HG03442 (cell line): ENCODE measurements around the gene RPP25L.

Experiments
- ATAC-seq: cut with Tn5 transposase; IDR thresholded peaks from one replicate; pipeline ENCODE4 v1.9.1; 2021; ENCODE audit warnings: mild to moderate bottlenecking, moderate library complexity; ENCODE audit not compliant: unreplicated experiment

RPP25L gene

GRCh38 chr9:34612788-34613390 lies 992 bp upstream of the RPP25L start:
- no peak for ATAC-seq

DNA sequence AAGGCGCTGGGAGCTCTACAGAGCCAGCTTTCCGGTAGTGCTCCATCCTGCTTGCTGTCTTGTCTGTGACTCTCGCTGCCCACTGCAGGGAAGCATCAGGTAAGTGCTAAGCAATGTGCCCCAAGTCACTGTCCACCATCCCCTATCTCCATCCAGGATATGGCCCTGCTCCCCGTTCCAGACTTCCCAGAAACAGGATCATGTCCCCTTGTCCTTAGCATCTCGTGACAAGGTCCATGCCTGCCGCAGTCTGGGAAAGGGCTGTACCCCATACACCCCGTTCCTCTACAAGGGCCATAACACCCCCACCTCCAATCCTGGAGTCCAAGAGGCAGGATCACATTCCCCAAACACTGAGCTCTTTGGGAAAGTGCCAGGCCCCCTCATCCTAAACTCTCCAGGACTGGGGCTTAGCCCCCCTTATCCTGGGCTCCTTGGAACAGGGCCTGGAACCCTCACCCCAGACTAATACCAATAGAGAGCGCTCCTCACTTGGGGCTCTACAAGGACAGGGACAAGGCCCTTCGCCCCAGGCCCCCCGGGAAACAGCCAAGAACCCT lies 566 bp downstream of the RPP25L start:
- peak; percentile 5 for ATAC-seq

DNA sequence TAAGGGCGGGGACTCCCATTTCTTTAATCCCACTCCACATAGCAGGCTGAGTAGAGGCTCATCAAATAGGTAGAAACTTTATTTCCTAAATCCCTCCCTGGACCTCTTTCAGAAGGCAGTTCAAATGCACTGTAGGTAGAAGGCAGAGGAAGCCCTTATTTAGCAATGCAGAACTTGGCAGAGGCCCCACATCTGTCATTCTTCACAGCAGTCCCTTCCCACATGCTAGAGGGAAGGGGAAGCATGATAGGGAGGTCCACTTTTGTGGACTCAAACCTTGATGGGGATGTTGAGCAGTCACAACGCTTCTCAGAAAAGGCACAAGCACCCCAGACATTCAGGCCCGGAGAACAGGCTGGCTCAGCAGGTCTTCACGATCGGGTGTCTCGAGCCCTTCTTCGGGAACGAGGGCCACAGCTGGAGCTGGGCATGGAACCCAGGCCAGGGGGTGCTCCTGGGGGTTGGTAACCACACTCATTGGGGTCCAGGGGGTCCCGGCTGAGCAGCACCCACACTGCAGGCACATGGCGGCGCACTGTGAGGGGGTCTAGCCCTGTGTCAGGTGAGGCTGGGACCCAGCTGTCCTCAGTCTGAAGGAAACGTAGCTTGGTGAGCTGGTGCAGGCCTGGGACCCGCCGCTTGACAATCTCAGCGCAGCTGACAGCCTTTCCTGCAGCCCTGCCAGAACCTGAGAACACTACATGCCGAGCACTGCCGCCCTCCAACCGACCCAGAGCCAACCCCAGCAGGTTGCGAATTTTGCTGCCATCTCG lies 1.3 kb downstream of the RPP25L start:
- ATAC-seq = no peak

GRCh38 chr9:34607331-34607730 lies 4.6 kb downstream of the RPP25L start:
- ATAC-seq = no peak

DNA sequence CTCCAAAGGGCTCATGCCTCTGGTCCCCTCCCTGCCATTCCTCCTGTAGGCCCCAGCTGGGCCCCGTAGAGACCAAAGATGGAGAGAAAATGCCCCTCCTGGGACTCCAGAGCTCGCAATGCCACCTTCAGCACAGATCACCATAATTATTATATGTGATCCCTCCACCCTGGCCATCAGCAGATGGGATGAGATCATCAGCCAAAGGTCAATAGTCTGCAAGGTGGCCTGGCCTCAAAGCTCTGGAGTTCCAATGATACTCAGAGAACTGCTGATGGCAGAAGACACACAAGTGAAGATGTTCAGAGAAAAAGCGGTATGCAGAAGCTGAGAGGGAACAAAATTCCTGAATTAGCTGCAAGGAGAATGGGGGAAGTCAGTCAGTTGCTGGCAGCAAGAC lies 5.0 kb downstream of the RPP25L start:
- no peak for ATAC-seq

- no peak for ATAC-seq
Observed at GRCh38 chr9:34606190-34606589, 5.7 kb downstream of the RPP25L start.

DNA sequence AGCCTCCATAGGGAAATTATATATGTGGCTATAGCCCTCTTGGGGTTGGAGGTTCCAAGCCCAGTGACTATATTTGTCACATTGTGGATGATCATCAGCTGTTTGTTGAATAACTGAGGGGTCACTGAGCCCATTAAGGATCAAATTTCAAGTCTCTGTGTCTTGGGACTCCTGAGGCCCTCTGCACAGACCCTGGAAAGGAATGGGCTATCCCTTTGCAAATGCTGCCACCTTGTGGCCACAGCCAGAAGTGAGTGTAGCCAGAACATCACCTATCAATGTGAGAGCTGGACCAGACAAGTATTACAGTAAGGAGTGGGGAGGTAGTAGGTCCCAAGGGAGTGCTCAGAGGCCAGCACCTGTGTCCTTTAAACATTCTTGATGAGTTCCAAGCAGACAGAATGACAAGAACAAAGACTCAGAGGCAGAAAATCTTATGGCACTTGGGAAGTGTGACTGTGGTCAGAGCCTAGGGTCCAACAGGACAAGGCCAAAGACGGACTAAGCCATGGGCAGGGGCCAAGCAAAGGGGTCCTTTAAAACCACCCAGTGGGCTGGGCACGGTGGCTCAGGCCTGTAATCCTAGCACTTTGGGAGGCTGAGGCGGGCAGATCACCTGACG lies 8.2 kb downstream of the RPP25L start:
- peak; percentile 61 for ATAC-seq

DNA sequence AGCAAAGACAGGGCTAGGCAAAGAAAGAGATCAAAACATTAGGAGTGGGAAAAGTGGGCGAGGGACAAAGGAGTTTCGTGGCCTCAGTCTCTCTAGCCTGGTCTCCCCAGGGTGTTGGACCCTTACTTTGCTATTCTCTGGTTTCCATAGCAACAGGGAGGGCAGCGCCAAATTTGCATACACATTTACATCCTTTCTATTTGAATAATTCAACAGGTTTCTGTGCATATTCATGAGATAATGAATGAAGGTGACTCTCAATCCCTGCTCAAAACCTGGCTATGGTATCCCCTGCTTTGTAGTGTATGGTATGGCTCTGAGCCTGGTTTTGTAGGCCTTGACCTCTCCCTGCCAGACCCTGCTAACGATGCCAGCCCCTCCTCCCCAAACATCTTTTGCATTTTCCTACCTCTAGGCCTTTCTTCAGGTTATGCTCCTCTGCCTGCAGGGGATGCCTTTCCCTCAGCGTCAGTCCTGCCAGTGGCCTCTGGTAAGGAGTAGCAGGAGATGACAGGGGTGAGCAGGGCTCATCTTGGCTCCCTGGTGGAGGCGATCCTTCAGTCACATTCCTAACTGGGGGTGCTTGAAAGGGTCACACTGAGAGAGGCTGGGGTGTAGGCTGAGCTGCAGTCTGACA lies 9.8 kb downstream of the RPP25L start:
- no peak for ATAC-seq

DNA sequence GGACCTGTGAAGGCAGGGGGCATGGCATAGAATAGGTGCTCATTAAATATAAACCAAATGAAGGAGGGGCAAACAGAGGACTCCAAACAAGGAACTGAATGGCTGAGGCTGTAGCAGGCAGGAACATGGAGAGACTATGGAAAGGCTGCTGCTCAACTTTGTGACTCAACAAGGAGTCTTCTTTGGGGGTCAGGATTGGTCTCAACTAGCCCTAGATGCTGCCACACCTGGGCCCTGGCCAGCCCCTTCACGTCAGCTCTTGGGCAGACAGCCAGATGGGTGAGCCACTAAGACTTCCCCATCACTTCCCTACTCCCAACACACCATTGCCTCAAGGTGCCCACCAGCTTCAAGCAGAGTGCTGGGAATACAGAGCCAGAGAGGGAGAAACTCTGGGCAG lies 11.0 kb downstream of the RPP25L start:
- no peak for ATAC-seq

- no peak for ATAC-seq
Observed at GRCh38 chr9:34599546-34599945, 12.4 kb downstream of the RPP25L start.

DNA sequence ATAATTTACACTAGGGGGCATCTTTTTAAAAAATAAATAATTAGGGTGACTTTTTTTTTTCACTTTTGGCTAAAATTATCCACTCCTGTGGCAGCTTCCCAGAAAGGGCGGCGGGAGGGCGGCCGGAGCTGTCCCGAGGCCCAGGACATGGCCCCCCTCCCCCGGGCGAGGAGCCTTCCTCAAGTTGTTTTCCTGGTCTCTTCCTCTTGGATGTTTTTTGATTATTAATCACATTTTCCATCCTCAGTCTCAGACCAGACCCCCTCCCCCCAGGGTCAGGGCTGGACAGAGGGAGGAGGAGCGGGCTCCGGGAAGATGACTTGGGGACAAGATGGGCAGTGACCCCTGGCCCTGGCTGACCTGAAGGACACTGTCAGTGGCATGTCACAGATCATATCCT lies 17.7 kb downstream of the RPP25L start:
- no peak for ATAC-seq

- ATAC-seq = no peak
Observed at GRCh38 chr9:34592895-34593601, 18.8 kb downstream of the RPP25L start.

DNA sequence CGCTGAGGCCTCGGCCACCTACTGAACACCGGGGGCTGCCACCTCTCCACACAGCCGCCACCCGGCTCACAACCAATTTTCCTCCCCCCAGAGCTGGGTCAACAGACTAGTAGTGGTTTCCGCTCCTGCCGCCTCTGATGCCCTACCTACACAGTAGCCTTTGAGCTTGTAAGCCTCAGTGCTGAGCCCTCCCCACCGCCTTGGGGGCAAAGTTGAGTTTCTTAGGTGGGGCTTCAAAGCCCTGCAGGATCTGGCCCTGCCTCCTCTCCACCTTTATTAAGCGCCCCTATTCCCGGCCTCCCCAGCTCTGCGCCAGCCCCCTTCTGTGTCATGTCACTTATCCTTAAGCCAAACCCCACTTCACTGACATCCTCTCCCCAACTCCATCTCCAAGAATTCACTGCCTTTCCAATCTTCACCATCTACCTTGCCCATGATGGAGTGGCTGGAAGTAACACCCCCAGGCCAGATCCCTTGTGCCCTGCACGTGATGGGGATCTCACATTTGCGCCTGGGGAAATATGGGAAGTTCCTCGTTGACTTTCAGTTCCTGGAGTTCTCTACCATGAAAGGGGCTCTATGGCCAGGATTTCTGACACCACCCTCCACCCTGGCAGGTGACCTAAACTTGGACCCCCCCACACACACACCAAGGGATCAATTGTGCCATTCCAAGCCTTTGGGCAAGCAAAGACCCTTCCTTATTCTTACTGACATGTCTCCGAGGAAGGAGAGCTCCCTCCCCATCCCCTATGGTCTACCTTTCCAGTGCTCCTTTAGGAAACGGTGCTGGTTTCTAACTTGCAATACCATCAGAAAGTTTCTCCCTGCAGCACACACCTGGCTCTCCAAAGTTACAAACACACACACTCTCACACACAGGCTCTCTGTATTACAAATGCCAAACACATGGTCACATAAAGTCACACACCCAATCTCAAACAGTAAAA lies 19.7 kb downstream of the RPP25L start:
- ATAC-seq = no peak

DNA sequence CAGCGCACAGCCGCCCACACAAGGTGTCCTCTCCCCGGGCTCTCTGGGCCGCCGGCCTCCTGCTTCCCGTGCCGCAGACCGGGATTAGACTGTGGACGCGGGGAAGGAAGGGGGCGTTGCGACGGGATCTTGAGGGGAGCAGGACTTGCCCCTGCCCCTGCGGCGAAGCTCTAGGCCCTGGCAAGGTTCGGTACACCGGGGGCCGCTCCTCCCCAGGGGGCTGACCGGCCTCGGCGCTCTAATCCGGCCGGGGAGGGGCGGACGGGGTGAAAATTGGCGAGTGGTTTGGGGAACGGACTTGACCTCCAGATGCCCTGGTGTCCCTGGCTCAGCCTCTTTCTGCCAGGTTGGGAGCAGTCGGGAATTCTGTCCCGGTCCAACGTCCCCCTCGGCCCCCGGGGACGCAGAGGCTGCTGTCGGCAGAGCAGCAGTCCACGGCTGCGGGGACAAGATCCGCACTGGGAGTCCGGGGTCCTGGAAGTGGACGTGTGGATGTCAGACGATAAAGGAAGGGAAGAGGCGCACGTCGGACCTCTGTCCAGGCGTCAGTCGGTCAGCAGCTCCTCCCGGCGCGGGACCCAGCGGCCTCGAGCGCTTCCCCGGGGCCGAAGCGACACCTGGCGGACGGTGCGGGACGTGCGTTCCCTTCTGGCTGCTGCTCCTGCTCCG lies 20.5 kb downstream of the RPP25L start:
- no peak for ATAC-seq

- no peak for ATAC-seq
Observed at GRCh38 chr9:34590381-34591247, 21.3 kb downstream of the RPP25L start.

GRCh38 chr9:34589636-34590380 lies 22.1 kb downstream of the RPP25L start, which contains the start of gene CNTFR:
CNTFR (minus strand) TSS chr9:34589724; CDS start chr9:34568981, 20,743 bp downstream.
- ATAC-seq = no peak
